Neural progenitor cell (in vitro differentiated cells): Measurements from ENCODE around the gene GABARAPL1. TPM values are rescaled to one million over a fixed set of nuclear protein-coding genes. Genes with fewer than 3 reads are reported as not detected.
"Not testable (repeated sequence)": the region's sequence is repeated elsewhere in the genome, so short reads cannot be mapped to it uniquely, and the experiment has no call there.

Source experiments
- DNase-seq: peaks from one replicate; pipeline ENCODE4 v3.0.0-alpha.2; 2016; ENCODE audit warnings: low spot score
- H2AFZ ChIP-seq: fragments of 200-600 bp; sonication (generic); replicated peaks from 2 replicates; pipeline ENCODE4 v1.6.1; 2016; ENCODE audit warnings: antibody characterized with exemption
- H3F3A ChIP-seq: fragments of 200-600 bp; sonication (generic); 2 replicates; pipeline ENCODE4 v1.6.1; 2016; ENCODE audit warnings: antibody characterized with exemption, low read depth
- H3K27ac ChIP-seq: fragments of 200-600 bp; sonication (generic); 2 replicates; pipeline ENCODE4 v1.5.1; 2016; ENCODE audit warnings: mild to moderate bottlenecking
- H3K27me3 ChIP-seq: fragments of 200-600 bp; sonication (generic); 2 replicates; pipeline ENCODE4 v1.6.1; 2016; ENCODE audit warnings: mild to moderate bottlenecking, moderate library complexity
- H3K36me3 ChIP-seq: fragments of 200-600 bp; sonication (generic); 2 replicates; pipeline ENCODE4 v1.5.1; 2016
- H3K4me1 ChIP-seq: fragments of 200-600 bp; sonication (generic); 2 replicates; pipeline ENCODE4 v1.6.1; 2016; ENCODE audit warnings: mixed run types
- H3K4me2 ChIP-seq: fragments of 200-600 bp; sonication (generic); 2 replicates; pipeline ENCODE4 v1.6.1; 2016
- H3K4me3 ChIP-seq: fragments of 200-600 bp; sonication (generic); 2 replicates; pipeline ENCODE4 v1.5.1; 2016
- H3K79me2 ChIP-seq: fragments of 200-600 bp; sonication (generic); 2 replicates; pipeline ENCODE4 v1.6.1; 2016; ENCODE audit warnings: low read depth
- H3K9ac ChIP-seq: fragments of 200-600 bp; sonication (generic); 2 replicates; pipeline ENCODE4 v1.6.1; 2016
- H3K9me3 ChIP-seq: fragments of 200-600 bp; sonication (generic); 2 replicates; pipeline ENCODE4 v1.5.1; 2016; ENCODE audit warnings: low read depth
- H4K20me1 ChIP-seq: fragments of 200-600 bp; sonication (generic); 2 replicates; pipeline ENCODE4 v1.6.1; 2016; ENCODE audit warnings: low read depth
- H3K27ac Mint-ChIP-seq: 3 replicates; pipeline ENCODE4 v1.8.0; 2021; ENCODE audit warnings: mixed read lengths
- H3K27me3 Mint-ChIP-seq: 2 replicates; pipeline ENCODE4 v1.8.0; 2022; ENCODE audit warnings: low read depth, mild to moderate bottlenecking, inconsistent platforms, moderate library complexity, mixed read lengths; ENCODE audit not compliant: insufficient read depth
- H3K36me3 Mint-ChIP-seq: 3 replicates; pipeline ENCODE4 v1.8.0; 2021; ENCODE audit warnings: mixed read lengths
- H3K4me1 Mint-ChIP-seq: 3 replicates; pipeline ENCODE4 v1.8.0; 2021; ENCODE audit warnings: mixed read lengths
- H3K4me3 Mint-ChIP-seq: 3 replicates; pipeline ENCODE4 v1.8.0; 2021; ENCODE audit warnings: mild to moderate bottlenecking, moderate library complexity, mixed read lengths
- H3K9me3 Mint-ChIP-seq: 3 replicates; pipeline ENCODE4 v1.8.0; 2020; ENCODE audit warnings: mixed read lengths
- EZH2 ChIP-seq: fragments of 200-600 bp; sonication (generic); IDR thresholded peaks from 2 replicates; pipeline ENCODE4 v1.6.1; 2017; ENCODE audit warnings: antibody characterized with exemption, mild to moderate bottlenecking, moderate library complexity
- EZH2phosphoT487 ChIP-seq: fragments of 200-600 bp; sonication (generic); IDR thresholded peaks from 2 replicates; pipeline ENCODE4 v1.6.1; 2017; ENCODE audit warnings: antibody characterized with exemption
- total RNA-seq: library from RNA; depleted of rRNA; stranded (reverse); fragments of >200 nt; gene quantifications from 2 replicates; pipeline ENCODE4 v1.2.3, GENCODE V29; 2015; ENCODE audit warnings: low replicate concordance
- TF ChIP-seq, protein P1 (sequence below): fragments of 200-600 bp; sonication (generic); IDR thresholded peaks from 2 replicates; pipeline ENCODE4 v1.5.1; 2017; ENCODE audit warnings: antibody characterized with exemption, mild to moderate bottlenecking

GABARAPL1 gene
- total RNA-seq, 1 donor from 2014 or later = 38.9 TPM

GRCh38 chr12:10186299-10186698, 26.4 kb upstream of the GABARAPL1 start:
- DNase-seq = no peak
- no peak overlapping the region for H3K4me3 Mint-ChIP-seq
- no peaks in the 10 kb centered on the region for H3K4me1 ChIP-seq
- H3K27me3 Mint-ChIP-seq = peaks cover 4% of the 10 kb centered on the region
- no peaks in the 10 kb centered on the region for H3K27me3 ChIP-seq
- H3K27ac ChIP-seq = no peak overlapping the region
- no peak overlapping the region for H3K27ac Mint-ChIP-seq
- no peaks in the 10 kb centered on the region for H3K79me2 ChIP-seq
- H3K9ac ChIP-seq = no peak overlapping the region
- H3K36me3 Mint-ChIP-seq = no peaks in the 10 kb centered on the region
- TF ChIP-seq EZH2 = no peak
- no peak for TF ChIP-seq EZH2phosphoT487
- TF ChIP-seq, protein P1, sequence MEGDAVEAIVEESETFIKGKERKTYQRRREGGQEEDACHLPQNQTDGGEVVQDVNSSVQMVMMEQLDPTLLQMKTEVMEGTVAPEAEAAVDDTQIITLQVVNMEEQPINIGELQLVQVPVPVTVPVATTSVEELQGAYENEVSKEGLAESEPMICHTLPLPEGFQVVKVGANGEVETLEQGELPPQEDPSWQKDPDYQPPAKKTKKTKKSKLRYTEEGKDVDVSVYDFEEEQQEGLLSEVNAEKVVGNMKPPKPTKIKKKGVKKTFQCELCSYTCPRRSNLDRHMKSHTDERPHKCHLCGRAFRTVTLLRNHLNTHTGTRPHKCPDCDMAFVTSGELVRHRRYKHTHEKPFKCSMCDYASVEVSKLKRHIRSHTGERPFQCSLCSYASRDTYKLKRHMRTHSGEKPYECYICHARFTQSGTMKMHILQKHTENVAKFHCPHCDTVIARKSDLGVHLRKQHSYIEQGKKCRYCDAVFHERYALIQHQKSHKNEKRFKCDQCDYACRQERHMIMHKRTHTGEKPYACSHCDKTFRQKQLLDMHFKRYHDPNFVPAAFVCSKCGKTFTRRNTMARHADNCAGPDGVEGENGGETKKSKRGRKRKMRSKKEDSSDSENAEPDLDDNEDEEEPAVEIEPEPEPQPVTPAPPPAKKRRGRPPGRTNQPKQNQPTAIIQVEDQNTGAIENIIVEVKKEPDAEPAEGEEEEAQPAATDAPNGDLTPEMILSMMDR = no peak
- no peaks in the 10 kb centered on the region for H3K9me3 Mint-ChIP-seq
- no peaks in the 10 kb centered on the region for H3F3A ChIP-seq
- H3K4me1 Mint-ChIP-seq = no peaks in the 10 kb centered on the region
- no peak overlapping the region for H3K4me3 ChIP-seq
- no peaks in the 10 kb centered on the region for H4K20me1 ChIP-seq
- H2AFZ ChIP-seq = no peak overlapping the region
- no peaks in the 10 kb centered on the region for H3K9me3 ChIP-seq
- H3K4me2 ChIP-seq = no peak overlapping the region
- H3K36me3 ChIP-seq = no peaks in the 10 kb centered on the region

GRCh38 chr12:10186958-10187357, 25.7 kb upstream of the GABARAPL1 start:
- H3K27ac ChIP-seq, H2AFZ ChIP-seq, H3F3A ChIP-seq, H3K4me2 ChIP-seq, DNase-seq, H4K20me1 ChIP-seq, H3K4me1 Mint-ChIP-seq, H3K36me3 Mint-ChIP-seq, H3K79me2 ChIP-seq, H3K4me3 Mint-ChIP-seq, H3K27me3 Mint-ChIP-seq, H3K9me3 ChIP-seq, H3K36me3 ChIP-seq, H3K4me3 ChIP-seq, H3K9me3 Mint-ChIP-seq, H3K27me3 ChIP-seq, H3K27ac Mint-ChIP-seq, H3K4me1 ChIP-seq, H3K9ac ChIP-seq: not testable (repeated sequence)

DNA sequence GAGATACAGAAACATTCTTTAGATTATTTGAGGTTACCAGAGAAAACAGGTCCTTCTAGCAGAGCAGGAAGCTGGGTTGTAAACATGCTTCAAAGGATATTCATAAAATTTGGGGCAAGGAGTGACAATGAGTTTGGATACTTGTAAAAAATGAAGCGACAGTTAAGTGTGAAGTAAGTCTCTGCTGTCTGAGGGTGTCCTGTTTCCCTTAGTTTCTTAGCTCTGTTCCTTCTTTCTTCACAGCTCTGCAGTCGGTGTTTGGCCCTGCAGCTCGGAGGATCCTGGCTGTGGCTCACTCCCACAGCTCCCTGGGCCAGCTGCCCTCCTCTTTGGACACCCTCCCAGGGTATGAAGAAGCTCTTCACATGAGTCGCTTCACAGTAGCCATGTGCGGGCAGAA, 23.0 kb upstream of the GABARAPL1 start:
- Mint-ChIP-seq H3K4me1 (no peaks in the 10 kb centered on the region), H3K4me3 (no peak overlapping the region), H3K36me3 (no peaks in the 10 kb centered on the region), H3K27me3 (peaks cover 8% of the 10 kb centered on the region), H3K9me3 (peaks cover 2% of the 10 kb centered on the region), H3K27ac (no peak overlapping the region)
- H3K79me2 ChIP-seq = no peaks in the 10 kb centered on the region
- DNase-seq = no peak
- TF ChIP-seq, protein P1 = no peak
- TF ChIP-seq EZH2 = no peak
- no peak for TF ChIP-seq EZH2phosphoT487
- H4K20me1 ChIP-seq = no peaks in the 10 kb centered on the region
- H3K4me2 ChIP-seq = no peak overlapping the region
- no peaks in the 10 kb centered on the region for H3F3A ChIP-seq
- no peak overlapping the region for H3K27ac ChIP-seq
- no peak overlapping the region for H2AFZ ChIP-seq
- H3K36me3 ChIP-seq = no peaks in the 10 kb centered on the region
- H3K27me3 ChIP-seq = no peaks in the 10 kb centered on the region
- H3K9me3 ChIP-seq = no peaks in the 10 kb centered on the region
- H3K4me3 ChIP-seq = no peak overlapping the region
- H3K9ac ChIP-seq = no peak overlapping the region
- H3K4me1 ChIP-seq = no peaks in the 10 kb centered on the region

- Histone ChIP-seq H3K4me1 (no peaks in the 10 kb centered on the region), H3K9ac (no peak overlapping the region), H2AFZ (peak overlapping the region; percentile 54), H3K4me2 (no peak overlapping the region), H4K20me1 (no peaks in the 10 kb centered on the region), H3K27ac (no peak overlapping the region), H3K79me2 (no peaks in the 10 kb centered on the region), H3K27me3 (no peaks in the 10 kb centered on the region), H3K36me3 (no peaks in the 10 kb centered on the region), H3K4me3 (no peak overlapping the region), H3F3A (no peaks in the 10 kb centered on the region), H3K9me3 (no peaks in the 10 kb centered on the region)
- no peaks in the 10 kb centered on the region for H3K36me3 Mint-ChIP-seq
- H3K27ac Mint-ChIP-seq = no peak overlapping the region
- H3K9me3 Mint-ChIP-seq = peaks cover 2% of the 10 kb centered on the region
- no peaks in the 10 kb centered on the region for H3K4me1 Mint-ChIP-seq
- peak; percentile 69 for DNase-seq
- peaks cover 12% of the 10 kb centered on the region for H3K27me3 Mint-ChIP-seq
- TF ChIP-seq, protein P1 = peak; percentile 69
- TF ChIP-seq EZH2 (no peak), EZH2phosphoT487 (no peak)
- no peak overlapping the region for H3K4me3 Mint-ChIP-seq
These were observed 21.9 kb upstream of the GABARAPL1 start for GRCh38 chr12:10190558-10191388.
